GM18502 (cell line): ENCODE results near the gene SLC4A7.
"Not testable (repeated sequence)": the region's sequence is repeated elsewhere in the genome, so short reads cannot be mapped to it uniquely, and the experiment has no call there.

Experiments used
- ATAC-seq: cut with Tn5 transposase; IDR thresholded peaks from one replicate; pipeline ENCODE4 v1.9.1; 2021; ENCODE audit warnings: mild to moderate bottlenecking; ENCODE audit not compliant: unreplicated experiment, poor library complexity

SLC4A7 gene

DNA sequence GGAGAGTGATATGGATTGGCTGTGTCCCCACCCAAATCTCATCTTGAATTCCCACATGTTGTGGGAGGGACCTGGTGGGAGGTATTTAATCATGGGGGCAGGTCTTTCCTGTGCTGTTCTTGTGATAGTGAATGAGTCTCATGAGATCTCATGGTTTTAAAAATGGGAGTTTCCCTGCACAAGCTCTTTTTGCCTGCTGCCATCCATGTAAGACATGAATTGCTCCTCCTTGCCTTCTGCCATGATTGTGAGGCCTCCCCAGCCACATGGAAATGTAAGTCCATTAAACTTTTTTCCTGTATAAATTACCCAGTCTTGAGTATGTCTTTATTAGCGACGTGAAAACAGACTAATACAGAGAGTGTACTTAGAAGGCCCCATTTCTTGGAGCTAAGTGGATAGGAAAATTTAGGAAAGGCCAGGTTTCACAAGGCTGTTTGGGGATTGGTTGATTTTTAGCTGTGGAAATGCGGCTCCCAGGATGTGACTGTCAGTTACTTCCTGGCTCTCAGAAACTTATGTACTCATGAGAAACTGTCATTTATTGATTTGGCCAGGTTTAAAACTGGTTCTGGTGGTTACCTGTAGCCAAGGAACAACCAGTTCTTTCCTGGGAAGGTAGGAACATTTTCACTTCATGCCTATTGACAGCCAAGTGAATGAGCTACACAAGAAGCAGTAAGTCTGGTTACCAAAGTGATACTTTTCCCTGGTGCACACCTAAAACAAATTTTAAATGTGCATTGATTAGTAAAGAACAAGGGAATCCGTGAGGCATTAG is 155.0 kb downstream of the SLC4A7 start:
- ATAC-seq = not testable (repeated sequence)

GRCh38 chr3:27326629-27327545 is 157.3 kb downstream of the SLC4A7 start:
- no peak for ATAC-seq

DNA sequence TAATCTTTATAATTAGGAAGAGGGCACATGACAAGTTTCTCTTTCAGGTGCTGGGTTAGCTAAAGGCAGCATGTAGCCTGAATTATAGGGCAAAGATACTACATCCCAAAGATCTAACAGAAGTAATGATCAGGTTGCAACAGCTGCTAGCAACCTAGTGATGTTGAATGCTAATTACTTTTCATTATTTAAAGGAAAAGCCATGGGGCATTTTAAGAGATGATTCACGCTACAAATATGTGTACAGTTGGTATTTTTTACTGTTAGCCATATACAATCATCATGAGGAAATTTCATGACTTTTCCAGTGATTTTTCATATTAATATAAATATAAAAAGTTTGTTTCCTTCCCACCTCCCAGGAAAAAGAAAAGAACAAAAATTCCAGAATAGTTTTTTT is 158.0 kb downstream of the SLC4A7 start:
- ATAC-seq = no peak

GRCh38 chr3:27325419-27325818 is 158.8 kb downstream of the SLC4A7 start:
- peak; percentile 70 for ATAC-seq

GRCh38 chr3:27324686-27325085 is 159.5 kb downstream of the SLC4A7 start:
- ATAC-seq = no peak

- ATAC-seq = no peak
Measured at GRCh38 chr3:27323087-27323570, 161.1 kb downstream of the SLC4A7 start.
